Measurements from ENCODE around the gene COMMD3. TPM values are rescaled to one million over a fixed set of nuclear protein-coding genes. Genes with fewer than 3 reads are reported as not detected.
A peak's percentile ranks its signal among the peaks of the same experiment; 100 is the strongest.
"Not testable (repeated sequence)": the region's sequence is repeated elsewhere in the genome, so short reads cannot be mapped to it uniquely, and the experiment has no call there.

The COMMD3 gene
- total and polyA plus RNA-seq, 7 experiments from 2014 or later, result 33.9 to 83.7 (median 57.2) TPM

DNA sequence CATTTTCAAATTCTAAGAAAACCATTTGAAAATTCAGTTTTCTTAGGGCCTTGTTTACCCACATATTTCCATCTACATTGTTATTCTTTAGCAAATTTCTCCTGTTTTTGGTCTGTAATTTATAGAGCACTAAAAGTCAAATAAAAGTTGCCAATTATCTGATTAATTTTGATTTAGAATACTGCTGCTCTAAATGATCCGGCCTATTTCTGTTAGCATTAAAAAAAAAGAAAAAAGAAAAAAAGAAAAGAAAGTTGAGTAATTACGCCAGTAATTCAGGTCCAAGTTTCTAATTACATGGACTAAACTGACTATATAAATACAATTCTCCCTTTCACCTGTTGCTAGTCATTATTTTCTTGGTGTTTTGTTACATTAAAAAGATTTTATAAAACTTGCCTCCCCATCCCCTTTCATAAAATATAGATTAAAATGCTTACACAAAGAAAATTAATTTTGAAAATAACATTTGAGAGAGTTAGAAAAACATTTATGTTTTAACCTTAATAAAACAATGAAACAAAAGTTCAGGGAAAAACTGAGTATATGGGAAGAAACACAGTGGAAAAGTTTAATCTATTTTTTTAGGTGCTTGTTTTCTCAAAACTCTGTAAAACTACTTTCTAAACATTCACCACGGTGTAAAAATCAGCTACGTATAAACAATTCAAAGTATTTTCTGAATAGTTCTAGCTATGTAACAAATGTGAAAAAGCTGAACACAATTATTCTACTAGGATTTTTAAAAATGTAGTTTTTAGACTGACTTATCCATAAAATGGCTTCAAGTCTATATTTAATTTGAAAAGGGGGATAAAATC is 6.8 kb upstream of the COMMD3 start:
- CTCF ChIA-PET, result no interaction called here
- H3K36me3 Mint-ChIP-seq, result peaks cover 0 to under 1% (median 0%) of the 10 kb centered on the region in 5 donors

DNA sequence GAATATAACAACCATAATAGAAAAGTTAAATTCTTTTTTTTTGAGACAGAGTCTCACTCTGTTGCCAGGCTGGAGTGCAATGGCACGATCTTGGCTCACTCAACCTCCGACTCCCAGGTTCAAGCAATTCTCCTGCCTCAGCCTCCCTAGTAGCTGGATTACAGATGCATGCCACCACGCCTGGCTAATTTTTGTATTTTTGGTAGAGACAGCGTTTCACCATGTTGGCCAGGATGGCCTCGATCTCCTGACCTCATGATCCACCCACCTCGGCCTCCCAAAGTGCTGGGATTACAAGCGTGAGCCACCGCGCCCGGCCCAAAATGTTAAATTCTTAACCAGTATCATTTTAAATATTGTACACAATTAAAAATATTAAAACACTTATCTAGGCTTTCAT is 6.2 kb upstream of the COMMD3 start:
- H3K4me1 ChIP-seq (ENCODE audit: control insufficient read depth in 2 of 2, insufficient read depth in 2 of 2, low read length in 2 of 2); H3K9me3 Mint-ChIP-seq; H3K27me3 ChIP-seq (ENCODE audit: control insufficient read depth in 2 of 2, insufficient read depth in 2 of 2, low read length in 2 of 2); POLR2A ChIA-PET; H3K27ac Mint-ChIP-seq; H3K4me1 Mint-ChIP-seq; ATAC-seq; H3K36me3 ChIP-seq (ENCODE audit: control insufficient read depth in 2 of 3, insufficient read depth in 3 of 3, low read length in 3 of 3); H3K9me3 ChIP-seq (ENCODE audit: control insufficient read depth in 2 of 3, low read length in 3 of 3); H3K36me3 Mint-ChIP-seq; H3K27ac ChIP-seq (ENCODE audit: low read depth, low read length); intact Hi-C loops (cut with micrococcal nuclease); DNase-seq; H3K4me3 Mint-ChIP-seq; CTCF ChIA-PET; H3K4me3 ChIP-seq (ENCODE audit: low read length): not testable (repeated sequence)
- H3K27me3 Mint-ChIP-seq, result peaks cover 1 to 24% (median 13%) of the 10 kb centered on the region in 5 donors

More for the DNA sequence above, 6.8 kb upstream of the COMMD3 start:
- Mint-ChIP-seq H3K27me3 (peaks cover 0 to 28% (median 8%) of the 10 kb centered on the region in 5 donors), H3K9me3 (peaks cover 0 to 2% (median 0%) of the 10 kb centered on the region in 11 donors), H3K4me1 (peaks cover 0 to 6% (median 0%) of the 10 kb centered on the region in 7 donors), H3K4me3 (no peak overlapping the region), H3K27ac (peak overlapping the region in 1 of 9 donors; percentile 23)
- Histone ChIP-seq H3K36me3 (ENCODE audit: control insufficient read depth in 2 of 3, insufficient read depth in 3 of 3, low read length in 3 of 3) (no peaks in the 10 kb centered on the region), H3K27me3 (ENCODE audit: control insufficient read depth in 2 of 2, insufficient read depth in 2 of 2, low read length in 2 of 2) (no peaks in the 10 kb centered on the region), H3K9me3 (ENCODE audit: control insufficient read depth in 2 of 3, low read length in 3 of 3) (no peaks in the 10 kb centered on the region), H3K27ac (ENCODE audit: low read depth, low read length) (no peak overlapping the region), H3K4me3 (ENCODE audit: low read length) (no peak overlapping the region), H3K4me1 (ENCODE audit: control insufficient read depth in 2 of 2, insufficient read depth in 2 of 2, low read length in 2 of 2) (no peaks in the 10 kb centered on the region)
- intact Hi-C loops (cut with micrococcal nuclease), result no loop called here
- POLR2A ChIA-PET, result no interaction called here
- no peak for DNase-seq
- ATAC-seq, result no peak

DNA sequence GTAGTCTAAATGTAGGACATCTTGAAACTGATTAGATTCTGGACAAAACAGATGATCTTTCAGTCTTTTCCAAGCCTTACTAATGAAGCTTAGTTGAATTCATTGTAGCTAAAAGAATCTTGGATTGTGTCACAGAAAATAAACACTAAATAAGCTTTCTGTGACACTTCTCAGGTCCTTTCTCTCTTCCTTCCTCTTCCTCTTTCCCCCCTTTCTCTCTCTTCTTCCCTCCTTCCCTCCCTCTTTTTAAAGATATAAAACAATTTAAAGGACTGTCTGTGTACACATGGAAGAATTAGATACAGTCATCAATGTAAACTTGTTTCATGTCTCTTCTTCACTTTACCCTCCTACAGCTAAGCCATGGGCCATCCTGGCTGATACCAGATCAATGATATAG is 5.3 kb upstream of the COMMD3 start:
- Histone ChIP-seq H3K9me3 (ENCODE audit: control insufficient read depth in 2 of 3, low read length in 3 of 3) (no peaks in the 10 kb centered on the region), H3K27ac (ENCODE audit: low read depth, low read length) (no peak overlapping the region), H3K4me3 (ENCODE audit: low read length) (no peak overlapping the region), H3K4me1 (ENCODE audit: control insufficient read depth in 2 of 2, insufficient read depth in 2 of 2, low read length in 2 of 2) (no peaks in the 10 kb centered on the region), H3K36me3 (ENCODE audit: control insufficient read depth in 2 of 3, insufficient read depth in 3 of 3, low read length in 3 of 3) (no peaks in the 10 kb centered on the region), H3K27me3 (ENCODE audit: control insufficient read depth in 2 of 2, insufficient read depth in 2 of 2, low read length in 2 of 2) (no peaks in the 10 kb centered on the region)
- DNase-seq, result no peak
- Mint-ChIP-seq H3K36me3 (peaks cover 0 to 4% (median 0%) of the 10 kb centered on the region in 5 donors), H3K4me3 (no peak overlapping the region), H3K4me1 (peaks cover 5 to 18% (median 13%) of the 10 kb centered on the region in 7 donors), H3K9me3 (peaks cover 0 to 5% (median 0%) of the 10 kb centered on the region in 11 donors), H3K27ac (no peak overlapping the region), H3K27me3 (peaks cover 5 to 21% (median 16%) of the 10 kb centered on the region in 5 donors)
- POLR2A ChIA-PET, result interaction anchor here (0.6 kb wide), 1 partner anchor 57 kb away, joined by 3 read pairs; no protein-coding TSS in a partner anchor
- CTCF ChIA-PET, result no interaction called here
- no peak for ATAC-seq
- intact Hi-C loops (cut with micrococcal nuclease), result no loop called here

DNA sequence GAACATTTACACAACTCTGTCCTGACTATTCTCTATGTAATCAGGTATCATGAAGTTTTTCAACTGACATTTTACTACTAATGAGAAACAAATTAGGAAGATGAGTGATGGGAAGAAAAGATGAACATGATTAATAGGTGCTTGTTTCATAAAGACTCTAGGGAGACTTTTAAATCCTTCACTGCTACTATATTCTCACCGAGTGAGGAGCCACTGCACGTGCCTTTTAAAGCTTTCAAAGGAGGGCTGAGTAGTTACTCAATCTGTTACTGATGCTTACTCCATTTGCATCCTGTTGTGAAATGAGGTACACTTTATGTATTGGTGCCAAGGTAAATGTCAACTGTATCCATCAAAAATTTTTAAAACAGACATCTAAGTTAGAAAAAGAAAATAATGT is 1.3 kb upstream of the COMMD3 start:
- ChIA-PET CTCF (interaction anchor here (0.6 to 1.1 kb wide), 3 partner anchors 33 to 322 kb away, joined by 3 to 4 read pairs (median 3); no protein-coding TSS in a partner anchor), POLR2A (interaction anchor here (0.6 to 4.3 kb wide), 7 partner anchors 11 to 529 kb away, joined by 3 to 72 read pairs (median 10); no protein-coding TSS in a partner anchor)
- peaks cover 0 to 5% (median 0%) of the 10 kb centered on the region in 11 donors for H3K9me3 Mint-ChIP-seq
- H3K4me3 Mint-ChIP-seq, result peak overlapping the region; percentile 85 to 99 (median 96)
- no peaks in the 10 kb centered on the region for H3K36me3 ChIP-seq (ENCODE audit: control insufficient read depth in 2 of 3, insufficient read depth in 3 of 3, low read length in 3 of 3)
- peaks cover 4 to 17% (median 13%) of the 10 kb centered on the region in 5 donors for H3K27me3 Mint-ChIP-seq
- peaks cover 12 to 21% of the 10 kb centered on the region in 2 donors for H3K4me1 ChIP-seq (ENCODE audit: control insufficient read depth in 2 of 2, insufficient read depth in 2 of 2, low read length in 2 of 2)
- peaks cover 6 to 48% (median 41%) of the 10 kb centered on the region in 7 donors for H3K4me1 Mint-ChIP-seq
- H3K36me3 Mint-ChIP-seq, result peaks cover 0 to 15% (median 0%) of the 10 kb centered on the region in 5 donors
- peak overlapping the region in 5 of 9 donors; percentile 48 to 99 (median 90) for H3K27ac Mint-ChIP-seq
- H3K27ac ChIP-seq (ENCODE audit: low read depth, low read length), result no peak overlapping the region
- intact Hi-C loops (cut with micrococcal nuclease), result loop anchor here (5.0 kb wide), 4 partner anchors 237 to 677 kb away; partner anchors contain the start of gene PIP4K2A (in 1 of the 2)
- DNase-seq (no peak), ATAC-seq (no peak)
- H3K9me3 ChIP-seq (ENCODE audit: control insufficient read depth in 2 of 3, low read length in 3 of 3), result no peaks in the 10 kb centered on the region
- H3K27me3 ChIP-seq (ENCODE audit: control insufficient read depth in 2 of 2, insufficient read depth in 2 of 2, low read length in 2 of 2), result peaks cover 0 to 10% of the 10 kb centered on the region in 2 donors
- no peak overlapping the region for H3K4me3 ChIP-seq (ENCODE audit: low read length)

DNA sequence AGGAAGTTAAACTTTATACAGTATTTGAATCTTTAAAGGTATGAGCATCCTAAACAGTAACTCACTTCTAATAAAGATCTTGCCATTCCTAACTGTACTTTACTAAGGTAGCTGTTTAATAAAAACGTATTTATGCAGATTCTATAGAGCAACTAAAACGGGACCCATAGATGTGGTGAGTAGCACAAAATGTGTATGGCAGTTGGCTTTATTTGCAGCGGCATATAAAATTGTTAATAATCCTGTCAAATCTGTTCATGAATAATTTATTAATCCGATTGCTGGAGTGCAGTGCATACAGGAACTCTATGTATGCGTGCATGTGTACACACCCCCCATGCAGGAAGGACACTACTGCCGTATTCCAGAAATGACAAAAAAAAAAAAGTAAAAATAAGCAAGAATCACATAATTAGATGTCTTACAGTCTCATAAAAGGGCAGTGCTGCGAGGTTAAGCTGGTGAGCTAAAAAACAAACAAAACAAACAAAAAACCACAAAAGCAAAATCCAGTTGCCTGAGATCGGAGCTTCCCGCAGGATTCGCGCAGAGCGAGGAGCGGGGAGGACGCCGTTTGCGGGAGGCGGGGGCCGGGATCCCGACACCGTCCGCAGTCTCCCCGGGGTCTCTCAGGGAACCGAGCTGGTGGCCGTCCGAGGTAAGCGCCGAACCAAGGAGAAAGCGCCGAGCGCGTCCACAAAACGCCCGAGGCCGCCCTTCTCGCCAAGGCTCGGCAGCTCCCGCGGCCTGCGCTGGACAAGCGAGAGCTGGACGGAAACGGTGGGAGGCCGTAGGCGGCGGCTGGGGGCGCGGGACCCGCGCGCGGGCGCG is 518 bp upstream of the COMMD3 start:
- Mint-ChIP-seq H3K9me3 (peaks cover 0 to 10% (median 0%) of the 10 kb centered on the region in 11 donors), H3K27ac (peak overlapping the region; percentile 87 to 99 (median 95)), H3K36me3 (peaks cover 0 to 19% (median 4%) of the 10 kb centered on the region in 5 donors), H3K4me1 (peaks cover 11 to 53% (median 46%) of the 10 kb centered on the region in 7 donors), H3K4me3 (peak overlapping the region; percentile 85 to 99 (median 96)), H3K27me3 (peaks cover 5 to 22% (median 18%) of the 10 kb centered on the region in 5 donors)
- Histone ChIP-seq H3K9me3 (ENCODE audit: control insufficient read depth in 2 of 3, low read length in 3 of 3) (no peaks in the 10 kb centered on the region), H3K4me1 (ENCODE audit: control insufficient read depth in 2 of 2, insufficient read depth in 2 of 2, low read length in 2 of 2) (peaks cover 16 to 25% of the 10 kb centered on the region in 2 donors), H3K27me3 (ENCODE audit: control insufficient read depth in 2 of 2, insufficient read depth in 2 of 2, low read length in 2 of 2) (peaks cover 0 to 13% of the 10 kb centered on the region in 2 donors), H3K4me3 (ENCODE audit: low read length) (peak overlapping the region; percentile 73), H3K36me3 (ENCODE audit: control insufficient read depth in 2 of 3, insufficient read depth in 3 of 3, low read length in 3 of 3) (no peaks in the 10 kb centered on the region), H3K27ac (ENCODE audit: low read depth, low read length) (peak overlapping the region; percentile 80)
- intact Hi-C loops (cut with micrococcal nuclease), result loop anchor here (1.0 to 5.0 kb wide), 16 partner anchors 17 to 1123 kb away; partner anchors contain the start of genes DNAJC1 (in 2 of the 2), MLLT10 (in 1 of the 2), OTUD1 (in 1 of the 2) and PIP4K2A (in 1 of the 2)
- DNase-seq (peak in 2 of 9 donors; percentile 11 to 14), ATAC-seq (peak; percentile 25)
- ChIA-PET POLR2A (interaction anchor here (0.6 to 4.3 kb wide), 23 partner anchors 10 to 1043 kb away, joined by 3 to 72 read pairs (median 4); partner anchors contain the start of genes DNAJC1 and MLLT10), CTCF (interaction anchor here (1.0 to 2.0 kb wide), 6 partner anchors 17 to 323 kb away, joined by 3 to 8 read pairs (median 4); no protein-coding TSS in a partner anchor)

DNA sequence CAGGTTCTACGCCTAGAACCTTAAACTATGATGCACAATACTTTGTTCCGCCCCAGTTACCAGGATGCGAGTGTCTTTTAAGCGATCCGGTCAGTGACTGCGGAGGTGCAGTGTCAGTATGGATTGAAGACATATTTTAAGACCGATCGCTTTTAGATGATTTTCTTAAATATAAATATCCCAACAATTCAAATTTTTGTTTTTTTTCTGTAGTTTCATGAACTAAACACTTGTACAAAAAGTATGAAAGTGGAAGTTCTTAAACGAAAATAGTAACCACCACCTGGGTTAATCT is 835 bp downstream of the COMMD3 start:
- peak overlapping the region; percentile 85 to 98 (median 93) for H3K4me3 Mint-ChIP-seq
- peaks cover under 1 to 20% (median 10%) of the 10 kb centered on the region in 5 donors for H3K27me3 Mint-ChIP-seq
- H3K4me1 Mint-ChIP-seq, result peaks cover 11 to 53% (median 46%) of the 10 kb centered on the region in 7 donors
- intact Hi-C loops (cut with micrococcal nuclease), result loop anchor here (2.0 to 5.0 kb wide), 10 partner anchors 16 to 1122 kb away; partner anchors contain the start of genes DNAJC1 (in 1 of the 2), MLLT10 (in 1 of the 2), OTUD1 (in 1 of the 2) and PIP4K2A (in 1 of the 2)
- ChIA-PET CTCF (interaction anchor here (0.9 to 2.0 kb wide), 6 partner anchors 16 to 304 kb away, joined by 3 to 8 read pairs (median 5); no protein-coding TSS in a partner anchor), POLR2A (interaction anchor here (0.8 to 4.3 kb wide), 11 partner anchors 9 to 673 kb away, joined by 3 to 72 read pairs (median 7); no protein-coding TSS in a partner anchor)
- H3K27ac Mint-ChIP-seq, result peak overlapping the region; percentile 84 to 97 (median 95)
- H3K36me3 ChIP-seq (ENCODE audit: control insufficient read depth in 2 of 3, insufficient read depth in 3 of 3, low read length in 3 of 3), result no peaks in the 10 kb centered on the region
- peak; percentile 33 for ATAC-seq
- H3K36me3 Mint-ChIP-seq, result peaks cover 0 to 19% (median 4%) of the 10 kb centered on the region in 5 donors
- H3K27ac ChIP-seq (ENCODE audit: low read depth, low read length), result peak overlapping the region; percentile 75
- peaks cover 0 to 10% (median 0%) of the 10 kb centered on the region in 11 donors for H3K9me3 Mint-ChIP-seq
- H3K4me1 ChIP-seq (ENCODE audit: control insufficient read depth in 2 of 2, insufficient read depth in 2 of 2, low read length in 2 of 2), result peaks cover 16 to 25% of the 10 kb centered on the region in 2 donors
- H3K27me3 ChIP-seq (ENCODE audit: control insufficient read depth in 2 of 2, insufficient read depth in 2 of 2, low read length in 2 of 2), result peaks cover 0 to 13% of the 10 kb centered on the region in 2 donors
- H3K9me3 ChIP-seq (ENCODE audit: control insufficient read depth in 2 of 3, low read length in 3 of 3), result no peaks in the 10 kb centered on the region
- peak in 2 of 9 donors; percentile 48 to 67 for DNase-seq
- H3K4me3 ChIP-seq (ENCODE audit: low read length), result peak overlapping the region; percentile 73
